NCI-H748 treated with DMSO at 0.1 percent for 48 hours (cell line): ENCODE data around the gene SARDH.

ENCODE experiments used
- DNase-seq: peaks from one replicate; lab custom pipeline; 2025; lab: John Stamatoyannopoulos, UW

Gene SARDH

GRCh38 chr9:133737774-133738639 is at the start of gene SARDH:
Gene SARDH, minus strand, starts transcription at chr9:133738352. Its CDS starts 4,179 bp downstream, at chr9:133734173.
- no peak for DNase-seq

GRCh38 chr9:133787754-133788025 is 49.5 kb upstream of the SARDH start:
- DNase-seq, result no peak

GRCh38 chr9:133786907-133787753 is 49.0 kb upstream of the SARDH start:
- no peak for DNase-seq

- DNase-seq, result no peak
These were observed 48.2 kb upstream of the SARDH start for GRCh38 chr9:133786371-133786753.

- no peak for DNase-seq
These were observed 47.7 kb upstream of the SARDH start for GRCh38 chr9:133785753-133786370.

GRCh38 chr9:133784731-133785561 is 46.8 kb upstream of the SARDH start:
- no peak for DNase-seq

GRCh38 chr9:133783331-133783731 is 45.2 kb upstream of the SARDH start:
- no peak for DNase-seq

- DNase-seq, result no peak
These were observed 44.3 kb upstream of the SARDH start for GRCh38 chr9:133782157-133783130.

GRCh38 chr9:133781828-133782135 is 43.6 kb upstream of the SARDH start:
- DNase-seq, result no peak

GRCh38 chr9:133780962-133781827 is 43.0 kb upstream of the SARDH start:
- no peak for DNase-seq

GRCh38 chr9:133780404-133780945 is 42.3 kb upstream of the SARDH start:
- DNase-seq, result no peak

GRCh38 chr9:133779516-133780403 is 41.6 kb upstream of the SARDH start:
- DNase-seq, result no peak

GRCh38 chr9:133779081-133779480 is 40.9 kb upstream of the SARDH start:
- no peak for DNase-seq

- DNase-seq, result no peak
These were observed 40.3 kb upstream of the SARDH start for GRCh38 chr9:133778336-133779013.

- no peak for DNase-seq
These were observed 39.7 kb upstream of the SARDH start for GRCh38 chr9:133777871-133778270.

GRCh38 chr9:133777068-133777791 is 39.1 kb upstream of the SARDH start:
- no peak for DNase-seq
